Measurements from ENCODE around the gene MTMR3.
A peak's percentile ranks its signal among the peaks of the same experiment; 100 is the strongest.

The MTMR3 gene

DNA sequence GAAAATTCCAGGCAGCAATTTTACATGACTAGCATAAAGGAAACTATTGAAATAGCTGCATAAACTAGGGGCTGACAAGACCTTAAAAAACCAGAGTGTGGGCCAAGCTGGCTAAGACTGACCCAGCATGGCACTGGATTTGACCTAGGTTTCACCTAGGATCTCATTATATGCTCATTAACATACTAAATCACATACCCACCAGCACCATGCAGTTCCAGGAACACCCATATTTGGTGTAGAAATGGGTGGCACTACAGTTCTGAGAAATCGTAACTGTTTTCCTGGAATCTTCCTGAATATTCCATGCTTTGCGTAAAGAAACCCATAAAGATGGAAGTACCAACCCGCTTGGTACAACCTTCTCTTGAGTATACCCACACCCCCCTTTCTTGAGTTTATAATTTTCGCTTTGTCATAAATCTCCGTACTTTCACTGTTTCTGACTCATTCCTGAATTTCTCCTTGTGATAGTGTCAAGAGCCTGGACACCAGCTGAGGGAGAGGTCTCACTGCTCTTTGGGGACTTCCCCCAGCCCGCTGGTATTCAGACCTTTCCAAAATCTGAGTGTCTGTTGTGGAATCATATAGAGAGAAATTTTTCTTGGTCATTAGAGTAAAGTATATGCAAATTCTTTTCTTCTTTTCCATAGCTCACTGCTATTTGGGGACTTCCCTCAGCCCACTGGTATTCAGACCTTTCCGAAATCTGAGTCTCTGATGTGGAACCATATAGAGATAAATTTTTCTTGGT lies 55.1 kb downstream of the MTMR3 start:
- H2BK5ac ChIP-seq (ENCODE audit: low read length): no peak overlapping the region
- H3K4ac ChIP-seq (ENCODE audit: low read depth, low read length): no peak overlapping the region
- H2AK5ac ChIP-seq (ENCODE audit: low read length): no peak overlapping the region
- no peak overlapping the region for H3K56ac ChIP-seq (ENCODE audit: low read length)
- H3K27me3 ChIP-seq (ENCODE audit: insufficient read depth, low read length, poor library complexity): no peaks in the 10 kb centered on the region
- H3K4me3 ChIP-seq (ENCODE audit: low read length): no peak overlapping the region
- H3K23ac ChIP-seq (ENCODE audit: low read length): no peak overlapping the region
- no peak overlapping the region for H3K27ac ChIP-seq (ENCODE audit: low read depth, low read length)
- no peak overlapping the region for H2BK120ac ChIP-seq (ENCODE audit: low read depth, low read length)
- H2BK15ac ChIP-seq (replicated peaks; ENCODE audit: low read depth): no peak overlapping the region
- H3K79me1 ChIP-seq (ENCODE audit: low read length): peaks cover 1% of the 10 kb centered on the region
- no peak overlapping the region for H4K8ac ChIP-seq (ENCODE audit: low read depth, low read length)
- WGBS (ENCODE audit: extremely low coverage, insufficient coverage, low lambda C conversion rate): no CpG with 5 or more reads among the region's 7 CpGs
- no peak for DNase-seq
- no peak overlapping the region for H3K18ac ChIP-seq (ENCODE audit: low read length)
- H4K5ac ChIP-seq (ENCODE audit: low read length): no peak overlapping the region
- H3K9ac ChIP-seq (ENCODE audit: low read length): no peak overlapping the region
- H3K4me2 ChIP-seq (ENCODE audit: low read length): no peak overlapping the region
- no peaks in the 10 kb centered on the region for H3K36me3 ChIP-seq (ENCODE audit: control insufficient read depth, insufficient read depth, low read length)
- H3K79me2 ChIP-seq (ENCODE audit: control insufficient read depth, insufficient read depth, low read length): peaks cover 3% of the 10 kb centered on the region
- no peaks in the 10 kb centered on the region for H3K4me1 ChIP-seq (ENCODE audit: control insufficient read depth, low read depth, low read length)

DNA sequence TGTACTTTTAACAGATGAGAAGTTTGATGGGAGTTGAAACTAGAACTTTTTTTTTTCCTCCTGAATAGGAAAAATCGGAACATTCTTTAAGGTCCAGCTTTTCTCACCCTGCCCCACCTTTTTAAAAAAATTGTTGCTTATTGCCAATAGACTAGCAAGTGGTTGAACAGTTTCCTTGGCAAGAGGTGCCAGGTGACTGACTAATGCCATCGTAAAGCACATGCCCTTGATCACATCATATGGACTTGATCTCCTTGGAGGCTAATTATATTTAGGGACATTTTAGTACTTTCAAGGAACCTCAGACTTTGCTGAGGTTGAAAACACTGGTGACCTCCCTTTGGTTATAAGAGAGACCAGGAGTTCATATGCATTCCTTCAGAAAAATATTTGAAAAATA lies 57.6 kb downstream of the MTMR3 start:
- no peak overlapping the region for H3K23ac ChIP-seq (ENCODE audit: low read length)
- H2BK15ac ChIP-seq (replicated peaks; ENCODE audit: low read depth): no peak overlapping the region
- peaks cover 3% of the 10 kb centered on the region for H3K79me2 ChIP-seq (ENCODE audit: control insufficient read depth, insufficient read depth, low read length)
- H4K5ac ChIP-seq (ENCODE audit: low read length): no peak overlapping the region
- H3K4me1 ChIP-seq (ENCODE audit: control insufficient read depth, low read depth, low read length): no peaks in the 10 kb centered on the region
- H3K27me3 ChIP-seq (ENCODE audit: insufficient read depth, low read length, poor library complexity): no peaks in the 10 kb centered on the region
- WGBS (ENCODE audit: extremely low coverage, insufficient coverage, low lambda C conversion rate): no CpG with 5 or more reads among the region's 2 CpGs
- no peak overlapping the region for H3K56ac ChIP-seq (ENCODE audit: low read length)
- H4K8ac ChIP-seq (ENCODE audit: low read depth, low read length): no peak overlapping the region
- H3K4me3 ChIP-seq (ENCODE audit: low read length): no peak overlapping the region
- no peak overlapping the region for H3K4me2 ChIP-seq (ENCODE audit: low read length)
- H2BK5ac ChIP-seq (ENCODE audit: low read length): no peak overlapping the region
- no peak overlapping the region for H3K4ac ChIP-seq (ENCODE audit: low read depth, low read length)
- no peaks in the 10 kb centered on the region for H3K36me3 ChIP-seq (ENCODE audit: control insufficient read depth, insufficient read depth, low read length)
- H2AK5ac ChIP-seq (ENCODE audit: low read length): no peak overlapping the region
- H3K18ac ChIP-seq (ENCODE audit: low read length): no peak overlapping the region
- no peak for DNase-seq
- no peak overlapping the region for H2BK120ac ChIP-seq (ENCODE audit: low read depth, low read length)
- H3K79me1 ChIP-seq (ENCODE audit: low read length): no peaks in the 10 kb centered on the region
- H3K9ac ChIP-seq (ENCODE audit: low read length): no peak overlapping the region
- no peak overlapping the region for H3K27ac ChIP-seq (ENCODE audit: low read depth, low read length)

DNA sequence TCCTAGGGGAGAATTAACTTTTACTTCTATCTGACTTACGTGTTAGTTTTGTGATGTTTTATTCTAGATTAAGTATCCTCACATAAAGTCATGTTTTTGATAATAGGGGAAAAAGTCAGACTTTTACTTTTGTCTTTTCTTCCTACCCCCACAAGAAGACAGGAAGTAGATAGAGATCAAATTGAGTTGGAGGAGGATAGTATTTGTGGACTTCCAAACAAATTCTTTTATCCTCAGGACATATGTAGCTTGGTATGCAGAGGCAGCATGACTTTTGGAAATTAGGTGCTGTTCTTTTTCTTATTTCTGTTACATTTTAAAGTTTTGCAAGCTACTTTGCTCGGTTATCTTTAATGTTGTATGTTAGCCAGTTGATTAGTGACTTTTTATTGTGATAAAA lies 61.4 kb downstream of the MTMR3 start:
- Histone ChIP-seq H3K18ac (ENCODE audit: low read length) (no peak overlapping the region), H3K36me3 (ENCODE audit: control insufficient read depth, insufficient read depth, low read length) (no peaks in the 10 kb centered on the region), H3K4me1 (ENCODE audit: control insufficient read depth, low read depth, low read length) (peaks cover 4% of the 10 kb centered on the region), H3K23ac (ENCODE audit: low read length) (no peak overlapping the region), H3K27me3 (ENCODE audit: insufficient read depth, low read length, poor library complexity) (no peaks in the 10 kb centered on the region), H2BK15ac (replicated peaks; ENCODE audit: low read depth) (no peak overlapping the region), H3K4me3 (ENCODE audit: low read length) (no peak overlapping the region), H4K8ac (ENCODE audit: low read depth, low read length) (no peak overlapping the region), H2AK5ac (ENCODE audit: low read length) (no peak overlapping the region), H3K9ac (ENCODE audit: low read length) (no peak overlapping the region), H3K56ac (ENCODE audit: low read length) (no peak overlapping the region), H3K79me1 (ENCODE audit: low read length) (peaks cover 2% of the 10 kb centered on the region), H3K4ac (ENCODE audit: low read depth, low read length) (no peak overlapping the region), H2BK5ac (ENCODE audit: low read length) (no peak overlapping the region), H3K4me2 (ENCODE audit: low read length) (no peak overlapping the region), H2BK120ac (ENCODE audit: low read depth, low read length) (no peak overlapping the region), H3K79me2 (ENCODE audit: control insufficient read depth, insufficient read depth, low read length) (peaks cover 5% of the 10 kb centered on the region), H3K27ac (ENCODE audit: low read depth, low read length) (no peak overlapping the region), H4K5ac (ENCODE audit: low read length) (no peak overlapping the region)
- peak; percentile 44 for DNase-seq
- WGBS (ENCODE audit: extremely low coverage, insufficient coverage, low lambda C conversion rate): no CpG with 5 or more reads among the region's 2 CpGs

DNA sequence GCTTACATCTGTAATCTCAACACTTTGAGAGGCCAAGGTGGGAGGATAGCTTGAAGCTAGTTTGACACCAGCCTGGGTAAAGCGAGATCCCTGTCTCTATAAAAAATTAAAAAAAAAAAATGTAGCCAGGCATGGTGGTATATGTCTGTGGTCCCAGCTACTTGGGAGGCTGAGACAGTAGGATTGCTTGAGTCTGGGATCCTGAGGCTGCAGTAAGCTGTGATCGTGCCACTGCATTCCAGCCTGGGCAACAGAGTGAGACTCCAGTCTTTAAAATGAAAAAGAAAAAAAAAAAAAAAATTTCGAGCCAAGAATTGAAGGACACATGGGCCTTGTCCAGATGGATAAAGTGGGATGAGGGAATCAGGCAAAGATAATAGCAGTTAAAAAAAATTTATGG lies 62.5 kb downstream of the MTMR3 start:
- Histone ChIP-seq H2BK120ac (ENCODE audit: low read depth, low read length) (no peak overlapping the region), H3K4ac (ENCODE audit: low read depth, low read length) (no peak overlapping the region), H3K79me1 (ENCODE audit: low read length) (peaks cover 2% of the 10 kb centered on the region), H4K8ac (ENCODE audit: low read depth, low read length) (no peak overlapping the region), H3K27ac (ENCODE audit: low read depth, low read length) (no peak overlapping the region), H3K36me3 (ENCODE audit: control insufficient read depth, insufficient read depth, low read length) (no peaks in the 10 kb centered on the region), H3K79me2 (ENCODE audit: control insufficient read depth, insufficient read depth, low read length) (peaks cover 5% of the 10 kb centered on the region), H3K27me3 (ENCODE audit: insufficient read depth, low read length, poor library complexity) (no peaks in the 10 kb centered on the region), H3K4me1 (ENCODE audit: control insufficient read depth, low read depth, low read length) (peaks cover 4% of the 10 kb centered on the region), H3K4me2 (ENCODE audit: low read length) (no peak overlapping the region), H2BK15ac (replicated peaks; ENCODE audit: low read depth) (no peak overlapping the region), H4K5ac (ENCODE audit: low read length) (no peak overlapping the region), H3K56ac (ENCODE audit: low read length) (no peak overlapping the region), H3K4me3 (ENCODE audit: low read length) (no peak overlapping the region), H2BK5ac (ENCODE audit: low read length) (no peak overlapping the region), H3K23ac (ENCODE audit: low read length) (no peak overlapping the region), H3K18ac (ENCODE audit: low read length) (no peak overlapping the region), H2AK5ac (ENCODE audit: low read length) (no peak overlapping the region), H3K9ac (ENCODE audit: low read length) (no peak overlapping the region)
- no peak for DNase-seq
- no CpG with 5 or more reads among the region's 3 CpGs for WGBS (ENCODE audit: extremely low coverage, insufficient coverage, low lambda C conversion rate)

DNA sequence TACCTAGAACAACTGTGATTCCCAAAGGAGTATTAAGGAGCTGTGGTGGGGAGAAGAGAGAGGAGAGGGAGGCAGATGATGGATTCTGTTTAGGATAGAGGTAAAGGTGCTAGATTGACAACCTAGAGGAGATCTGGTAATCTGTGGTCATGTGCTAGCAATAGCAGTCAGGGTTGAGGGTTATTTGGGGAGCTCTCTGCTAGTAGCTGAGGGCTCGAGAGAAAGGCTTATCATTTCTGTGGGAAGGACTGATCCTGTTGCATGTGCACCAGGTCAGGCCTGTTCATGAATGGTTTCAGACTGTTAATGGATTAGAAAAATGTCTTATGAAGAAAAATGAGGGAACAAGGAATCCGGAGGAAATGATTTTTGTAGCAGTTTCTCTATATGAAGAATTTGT lies 63.2 kb downstream of the MTMR3 start:
- no CpG with 5 or more reads among the region's 2 CpGs for WGBS (ENCODE audit: extremely low coverage, insufficient coverage, low lambda C conversion rate)

More for the DNA sequence above, 63.2 kb downstream of the MTMR3 start:
- no peak overlapping the region for H3K56ac ChIP-seq (ENCODE audit: low read length)
- H2BK5ac ChIP-seq (ENCODE audit: low read length): no peak overlapping the region
- no peak overlapping the region for H3K18ac ChIP-seq (ENCODE audit: low read length)
- peaks cover 2% of the 10 kb centered on the region for H3K79me1 ChIP-seq (ENCODE audit: low read length)
- H3K27ac ChIP-seq (ENCODE audit: low read depth, low read length): no peak overlapping the region
- no peaks in the 10 kb centered on the region for H3K27me3 ChIP-seq (ENCODE audit: insufficient read depth, low read length, poor library complexity)
- no peak overlapping the region for H2BK15ac ChIP-seq (replicated peaks; ENCODE audit: low read depth)
- H3K4me3 ChIP-seq (ENCODE audit: low read length): no peak overlapping the region
- no peak overlapping the region for H3K9ac ChIP-seq (ENCODE audit: low read length)
- H3K79me2 ChIP-seq (ENCODE audit: control insufficient read depth, insufficient read depth, low read length): peaks cover 5% of the 10 kb centered on the region
- H3K36me3 ChIP-seq (ENCODE audit: control insufficient read depth, insufficient read depth, low read length): no peaks in the 10 kb centered on the region
- H3K4ac ChIP-seq (ENCODE audit: low read depth, low read length): no peak overlapping the region
- H2BK120ac ChIP-seq (ENCODE audit: low read depth, low read length): no peak overlapping the region
- H4K8ac ChIP-seq (ENCODE audit: low read depth, low read length): no peak overlapping the region
- DNase-seq: no peak
- H3K4me2 ChIP-seq (ENCODE audit: low read length): no peak overlapping the region
- peaks cover 4% of the 10 kb centered on the region for H3K4me1 ChIP-seq (ENCODE audit: control insufficient read depth, low read depth, low read length)
- no peak overlapping the region for H4K5ac ChIP-seq (ENCODE audit: low read length)
- H3K23ac ChIP-seq (ENCODE audit: low read length): no peak overlapping the region
- H2AK5ac ChIP-seq (ENCODE audit: low read length): no peak overlapping the region
